Activated T-helper 9 cell treated with anti-CD3 and anti-CD28 coated beads, Interleukin-2, amount 50 U/mL, for 16 hours (primary cell): Measurements from ENCODE around the gene CTNND2.
"Not testable (repeated sequence)": the region's sequence is repeated elsewhere in the genome, so short reads cannot be mapped to it uniquely, and the experiment has no call there.

ENCODE experiments used
- DNase-seq: peaks from one replicate; pipeline ENCODE4 v3.0.0-alpha.2; 2020; ENCODE audit warnings: low read depth

Gene CTNND2

GRCh38 chr5:11467588-11467987 lies 436.7 kb downstream of the CTNND2 start:
- no peak for DNase-seq

DNA sequence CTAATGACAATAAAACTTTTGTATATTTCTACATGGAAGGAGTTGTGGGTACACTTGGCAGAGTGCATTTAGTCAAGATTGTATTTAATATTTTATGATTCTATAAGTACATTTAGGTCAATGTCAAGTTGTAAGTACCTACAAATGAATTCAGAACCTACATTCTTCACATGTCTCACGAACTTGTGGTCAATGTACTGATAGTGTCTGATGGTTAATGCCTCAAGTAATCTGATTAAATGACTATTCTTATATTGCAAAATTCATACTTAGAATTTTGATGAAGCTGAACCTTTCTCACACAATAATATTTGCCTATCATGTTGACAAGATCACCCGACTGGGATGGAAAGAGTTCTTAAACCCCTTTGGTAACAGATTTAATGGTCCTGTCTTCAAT lies 444.5 kb downstream of the CTNND2 start:
- DNase-seq: no peak

GRCh38 chr5:11455505-11455904 lies 448.7 kb downstream of the CTNND2 start:
- DNase-seq: no peak

DNA sequence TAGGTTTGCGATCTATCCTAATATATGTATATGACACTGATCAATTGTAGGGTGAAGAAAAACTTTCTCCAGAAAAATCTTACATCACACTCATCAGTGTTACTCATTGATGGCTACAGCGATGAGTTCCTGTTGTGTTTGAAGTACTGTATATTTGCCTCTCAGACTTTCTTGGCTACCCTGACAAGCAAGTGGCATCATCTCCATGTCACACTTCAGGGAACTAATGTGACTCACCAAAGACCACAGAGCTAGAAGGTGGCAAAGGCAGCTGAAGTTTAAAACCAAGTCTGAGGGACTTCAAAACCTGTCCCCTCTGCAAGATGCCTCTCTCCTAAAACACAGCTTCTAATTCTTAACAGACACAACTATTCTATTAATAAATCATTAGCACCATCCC lies 451.4 kb downstream of the CTNND2 start:
- DNase-seq: no peak

- DNase-seq: no peak
Measured at GRCh38 chr5:11449966-11450365, 454.3 kb downstream of the CTNND2 start.

DNA sequence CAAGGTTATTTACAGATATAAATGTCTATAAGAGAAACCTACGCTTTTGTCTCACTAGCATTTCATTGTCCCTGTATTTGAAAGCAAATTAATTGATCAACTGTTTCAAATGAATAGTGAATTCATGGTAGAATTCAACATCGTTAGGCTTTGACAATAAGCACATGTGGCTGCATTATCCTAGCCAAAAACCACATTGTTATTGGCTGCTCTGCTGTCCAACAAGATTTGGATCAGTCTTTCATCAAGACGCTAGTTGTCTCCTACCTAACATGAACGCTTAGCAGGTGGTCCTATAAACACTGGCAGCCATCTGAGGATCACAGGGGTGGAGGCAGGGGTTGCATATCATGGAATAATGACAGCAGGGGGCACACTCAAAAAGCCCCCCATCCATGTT lies 455.0 kb downstream of the CTNND2 start:
- DNase-seq: no peak

GRCh38 chr5:11443831-11444230 lies 460.4 kb downstream of the CTNND2 start:
- no peak for DNase-seq

DNA sequence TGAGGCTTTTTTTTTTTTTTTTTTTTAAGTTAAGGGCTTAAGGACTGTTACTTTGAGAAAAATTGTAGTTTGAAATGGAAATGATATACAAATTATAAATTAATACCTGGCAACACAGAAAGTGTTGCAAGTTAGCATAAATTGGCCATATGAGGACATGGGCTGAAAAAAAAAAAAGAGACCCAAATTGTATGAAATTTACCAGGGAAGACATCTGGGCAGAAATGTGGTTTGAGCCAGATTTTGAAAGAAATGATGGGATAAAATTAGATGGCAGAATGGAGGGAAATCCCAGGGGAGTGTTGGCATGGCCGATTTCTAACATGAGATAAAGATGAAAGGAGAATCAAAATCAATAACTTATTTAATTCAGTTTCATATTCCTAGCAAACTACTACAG lies 472.1 kb downstream of the CTNND2 start:
- no peak for DNase-seq

GRCh38 chr5:11429254-11429653 lies 475.0 kb downstream of the CTNND2 start:
- DNase-seq: no peak

- no peak for DNase-seq
Measured at GRCh38 chr5:11427569-11427968, 476.7 kb downstream of the CTNND2 start.

GRCh38 chr5:11426442-11426841 lies 477.8 kb downstream of the CTNND2 start:
- DNase-seq: no peak

DNA sequence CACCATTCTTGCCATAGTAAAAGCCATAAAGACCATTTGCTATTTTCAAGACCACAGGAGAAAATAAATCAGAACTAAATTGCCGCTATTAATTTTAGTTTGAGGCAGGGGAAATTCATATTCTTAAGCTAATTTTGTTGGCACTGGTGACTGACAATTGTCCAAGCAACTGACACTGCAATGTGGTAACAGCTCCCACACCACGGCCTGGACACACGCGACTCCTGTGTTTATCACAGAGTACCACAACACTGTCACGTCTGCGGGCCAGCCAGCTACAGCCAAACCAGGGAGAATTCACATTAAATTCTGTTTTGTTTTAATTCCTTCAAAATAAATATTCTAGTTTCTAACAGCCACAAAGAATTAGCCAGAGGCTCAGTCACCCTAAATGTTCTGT lies 481.9 kb downstream of the CTNND2 start:
- DNase-seq: no peak

GRCh38 chr5:11420969-11421368 lies 483.3 kb downstream of the CTNND2 start:
- DNase-seq: no peak

GRCh38 chr5:11415751-11416150 lies 488.5 kb downstream of the CTNND2 start:
- no peak for DNase-seq

GRCh38 chr5:11414732-11415131 lies 489.5 kb downstream of the CTNND2 start:
- DNase-seq: not testable (repeated sequence)

- DNase-seq: no peak
Measured at GRCh38 chr5:11411621-11412020, 492.6 kb downstream of the CTNND2 start.

- no peak for DNase-seq
Measured at GRCh38 chr5:11407556-11408145, 496.6 kb downstream of the CTNND2 start.

GRCh38 chr5:11400316-11400715 lies 503.9 kb downstream of the CTNND2 start:
- DNase-seq: no peak

- DNase-seq: no peak
Measured at GRCh38 chr5:11398728-11399127, 505.5 kb downstream of the CTNND2 start.

GRCh38 chr5:11397549-11397948 lies 506.7 kb downstream of the CTNND2 start:
- no peak for DNase-seq

- DNase-seq: no peak
Measured at GRCh38 chr5:11396917-11397316, 507.3 kb downstream of the CTNND2 start.

- DNase-seq: no peak
Measured at GRCh38 chr5:11394933-11395332, 509.3 kb downstream of the CTNND2 start.

- no peak for DNase-seq
Measured at GRCh38 chr5:11390291-11390767, 513.9 kb downstream of the CTNND2 start.

GRCh38 chr5:11387382-11387781 lies 516.9 kb downstream of the CTNND2 start:
- DNase-seq: no peak

GRCh38 chr5:11386398-11386797 lies 517.8 kb downstream of the CTNND2 start:
- no peak for DNase-seq
